PC-3 (cell line): ENCODE data around the gene TAF3. TPM values are rescaled to one million over a fixed set of nuclear protein-coding genes. Genes with fewer than 3 reads are reported as not detected.

Source experiments
- ATAC-seq: fragments of 200-7000 bp; cut with Tn5 transposase; 2 replicates; pipeline ENCODE4 v1.9.1; 2020; ENCODE audit warnings: mild to moderate bottlenecking, moderate library complexity
- BruUV-seq: library from RNA; stranded (reverse); fragments of 400-500 nt; replicated peaks from 2 replicates; lab custom pipeline; 2021; lab: Mats Ljungman, UMichigan
- CTCF ChIA-PET: fragments of 300-600 bp; sonication (Branson Sonifier 250); formaldehyde crosslinking; loops from one replicate; lab custom pipeline; 2022; ENCODE audit warnings: antibody characterized with exemption; lab: Charles Lee
- POLR2A ChIA-PET: fragments of 300-600 bp; sonication (Branson Sonifier 250); formaldehyde crosslinking; loops from one replicate; lab custom pipeline; 2022; ENCODE audit warnings: antibody characterized with exemption; ENCODE audit not compliant: unreplicated experiment; lab: Charles Lee
- DNase-seq: peaks from one replicate; pipeline ENCODE4 v3.0.0-alpha.2; 2015
- H2AFZ ChIP-seq: fragments of 300-600 bp; sonication (generic); 2 replicates; pipeline ENCODE4 v1.6.0; 2016; ENCODE audit warnings: antibody characterized with exemption, low read length
- H3F3A ChIP-seq: fragments of 300-600 bp; sonication (generic); one replicate; pipeline ENCODE4 v1.6.0; 2017; ENCODE audit warnings: antibody characterized with exemption, low read length, control low read depth, mild to moderate bottlenecking; ENCODE audit not compliant: unreplicated experiment
- H3K27ac ChIP-seq: fragments of 300-600 bp; sonication (generic); 2 replicates; pipeline ENCODE4 v1.5.1; 2016; ENCODE audit warnings: mild to moderate bottlenecking, low read length
- H3K27me3 ChIP-seq: fragments of 300-600 bp; sonication (generic); 2 replicates; pipeline ENCODE4 v1.6.1; 2016; ENCODE audit warnings: low read length, mixed read lengths
- H3K36me3 ChIP-seq: fragments of 300-600 bp; sonication (generic); 2 replicates; pipeline ENCODE4 v1.6.1; 2016; ENCODE audit warnings: low read depth, mixed run types, low read length, mixed read lengths
- H3K4me1 ChIP-seq: fragments of 300-600 bp; sonication (generic); 2 replicates; pipeline ENCODE4 v1.5.1; 2016; ENCODE audit warnings: low read length; ENCODE audit not compliant: insufficient read depth
- H3K4me2 ChIP-seq: fragments of 300-600 bp; sonication (generic); 2 replicates; pipeline ENCODE4 v1.6.0; 2016; ENCODE audit warnings: low read length
- H3K4me3 ChIP-seq: fragments of 300-600 bp; sonication (generic); 2 replicates; pipeline ENCODE4 v1.5.1; 2016; ENCODE audit warnings: mild to moderate bottlenecking, low read length, mixed read lengths
- H3K79me2 ChIP-seq: fragments of 300-600 bp; sonication (generic); 2 replicates; pipeline ENCODE4 v1.6.1; 2017; ENCODE audit warnings: low read length, mixed read lengths
- H3K9ac ChIP-seq: fragments of 300-600 bp; sonication (generic); 2 replicates; pipeline ENCODE4 v1.6.0; 2016; ENCODE audit warnings: mild to moderate bottlenecking, low read length
- H3K9me2 ChIP-seq: fragments of 300-600 bp; sonication (generic); replicated peaks from 2 replicates; pipeline ENCODE4 v1.6.1; 2016; ENCODE audit warnings: mixed run types, low read length, mixed read lengths
- H3K9me3 ChIP-seq: fragments of 300-600 bp; sonication (generic); 2 replicates; pipeline ENCODE4 v1.6.1; 2016; ENCODE audit warnings: low read length, mixed read lengths
- H4K20me1 ChIP-seq: fragments of 300-600 bp; sonication (generic); 2 replicates; pipeline ENCODE4 v1.6.1; 2016; ENCODE audit warnings: low read length, mixed read lengths
- EZH2 ChIP-seq: fragments of 300-600 bp; sonication (generic); IDR thresholded peaks from one replicate; pipeline ENCODE4 v1.6.1; 2017; ENCODE audit warnings: antibody characterized with exemption, mild to moderate bottlenecking, low read length; ENCODE audit not compliant: unreplicated experiment
- EZH2phosphoT487 ChIP-seq: fragments of 300-600 bp; sonication (generic); IDR thresholded peaks from 2 replicates; pipeline ENCODE4 v1.6.1; 2018; ENCODE audit warnings: mild to moderate bottlenecking, antibody characterized with exemption, low read length, borderline replicate concordance
- intact Hi-C: fragments of 100-400 bp; cut with micrococcal nuclease; formaldehyde crosslinking; loops from 2 replicates; pipeline ENCODE4 v1.9.0; 2023
- total RNA-seq: library from RNA; depleted of rRNA; stranded (reverse); fragments of >200 nt; gene quantifications from 2 replicates; pipeline ENCODE4 v1.2.3, GENCODE V29; 2014
- TF ChIP-seq, protein P1 (sequence below): fragments of 300-600 bp; sonication (generic); conservative IDR thresholded peaks from 2 replicates; pipeline ENCODE4 v1.5.1; 2017; ENCODE audit warnings: antibody characterized with exemption, low read depth, mild to moderate bottlenecking, low read length

Gene TAF3
- total RNA-seq, 1 experiment from 2014 or later: 2.0 TPM

DNA sequence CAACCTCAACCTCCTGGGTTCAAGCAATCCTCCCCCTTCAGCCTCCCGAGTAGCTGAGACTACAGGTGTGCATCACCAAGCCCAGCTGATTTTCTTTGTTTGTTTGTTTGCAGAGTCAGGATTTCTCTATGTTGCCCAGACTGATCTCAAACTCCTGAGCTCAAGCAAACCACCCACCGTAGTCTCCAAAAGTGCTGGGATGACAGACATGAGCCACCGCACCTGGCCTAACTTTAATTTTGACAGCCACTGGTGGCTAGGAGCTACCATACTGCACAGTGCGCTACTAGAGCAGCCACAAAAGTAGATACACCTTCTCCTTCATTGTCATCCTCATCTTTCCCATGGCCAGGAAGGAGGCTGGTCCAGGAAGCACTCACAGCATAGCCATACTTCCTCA, 205.0 kb downstream of the TAF3 start:
- BruUV-seq: no TSS peak
- H3K4me3 ChIP-seq: no peak overlapping the region
- no peaks in the 10 kb centered on the region for H3K9me2 ChIP-seq
- ChIA-PET POLR2A (no interaction called here), CTCF (no interaction called here)
- DNase-seq (no peak), ATAC-seq (no peak)
- H3K4me2 ChIP-seq: no peak overlapping the region
- TF ChIP-seq EZH2phosphoT487 (no peak), EZH2 (no peak)
- TF ChIP-seq, protein P1, sequence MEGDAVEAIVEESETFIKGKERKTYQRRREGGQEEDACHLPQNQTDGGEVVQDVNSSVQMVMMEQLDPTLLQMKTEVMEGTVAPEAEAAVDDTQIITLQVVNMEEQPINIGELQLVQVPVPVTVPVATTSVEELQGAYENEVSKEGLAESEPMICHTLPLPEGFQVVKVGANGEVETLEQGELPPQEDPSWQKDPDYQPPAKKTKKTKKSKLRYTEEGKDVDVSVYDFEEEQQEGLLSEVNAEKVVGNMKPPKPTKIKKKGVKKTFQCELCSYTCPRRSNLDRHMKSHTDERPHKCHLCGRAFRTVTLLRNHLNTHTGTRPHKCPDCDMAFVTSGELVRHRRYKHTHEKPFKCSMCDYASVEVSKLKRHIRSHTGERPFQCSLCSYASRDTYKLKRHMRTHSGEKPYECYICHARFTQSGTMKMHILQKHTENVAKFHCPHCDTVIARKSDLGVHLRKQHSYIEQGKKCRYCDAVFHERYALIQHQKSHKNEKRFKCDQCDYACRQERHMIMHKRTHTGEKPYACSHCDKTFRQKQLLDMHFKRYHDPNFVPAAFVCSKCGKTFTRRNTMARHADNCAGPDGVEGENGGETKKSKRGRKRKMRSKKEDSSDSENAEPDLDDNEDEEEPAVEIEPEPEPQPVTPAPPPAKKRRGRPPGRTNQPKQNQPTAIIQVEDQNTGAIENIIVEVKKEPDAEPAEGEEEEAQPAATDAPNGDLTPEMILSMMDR: no peak
- H3K9me3 ChIP-seq: no peaks in the 10 kb centered on the region
- no peaks in the 10 kb centered on the region for H3K4me1 ChIP-seq
- H3K36me3 ChIP-seq: no peaks in the 10 kb centered on the region
- H3K27ac ChIP-seq: no peak overlapping the region
- H3K79me2 ChIP-seq: no peaks in the 10 kb centered on the region
- no peaks in the 10 kb centered on the region for H4K20me1 ChIP-seq
- no peak overlapping the region for H3K9ac ChIP-seq
- H2AFZ ChIP-seq: no peak overlapping the region
- no peaks in the 10 kb centered on the region for H3K27me3 ChIP-seq
- intact Hi-C loops: no loop called here
- H3F3A ChIP-seq: no peaks in the 10 kb centered on the region

DNA sequence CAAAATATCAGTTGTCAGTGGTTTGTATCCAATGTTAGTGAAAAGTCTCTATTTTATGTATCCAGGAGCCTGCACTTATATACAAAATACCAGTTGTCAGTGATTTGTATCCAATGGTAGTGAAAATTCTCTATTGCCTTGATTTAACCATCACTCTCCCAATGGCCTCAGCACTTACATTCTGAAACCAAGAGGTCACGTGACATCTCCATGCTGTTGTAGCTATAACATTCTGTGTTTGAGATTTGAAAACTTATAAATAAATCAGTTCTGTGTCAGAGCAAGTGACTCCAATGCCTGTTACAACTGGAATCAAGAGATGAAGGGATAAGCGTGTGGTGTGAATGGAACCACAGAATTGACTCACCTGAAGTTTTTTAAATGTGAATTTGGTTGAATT, 205.5 kb downstream of the TAF3 start:
- no peaks in the 10 kb centered on the region for H3K27me3 ChIP-seq
- POLR2A ChIA-PET: no interaction called here

More for the DNA sequence above, 205.5 kb downstream of the TAF3 start:
- Histone ChIP-seq H3K9me3 (no peaks in the 10 kb centered on the region), H3K9me2 (no peaks in the 10 kb centered on the region), H3K36me3 (no peaks in the 10 kb centered on the region), H3K4me2 (no peak overlapping the region), H3K27ac (no peak overlapping the region), H3K79me2 (no peaks in the 10 kb centered on the region), H3F3A (no peaks in the 10 kb centered on the region), H3K9ac (no peak overlapping the region), H3K4me3 (no peak overlapping the region), H3K4me1 (no peaks in the 10 kb centered on the region), H2AFZ (no peak overlapping the region), H4K20me1 (no peaks in the 10 kb centered on the region)
- intact Hi-C loops: no loop called here
- ATAC-seq: no peak
- no TSS peak for BruUV-seq
- DNase-seq: no peak
- CTCF ChIA-PET: no interaction called here
- TF ChIP-seq EZH2phosphoT487 (no peak), EZH2 (no peak)
- TF ChIP-seq, protein P1: no peak
